ENCODE data around the gene KRTAP5-5. TPM values are rescaled to one million over a fixed set of nuclear protein-coding genes. Genes with fewer than 3 reads are reported as not detected.

The KRTAP5-5 gene
- total and polyA plus RNA-seq, 2 of the 8 experiments (the other 6 are each of a cell fraction or from before 2014, with no cell fraction given): 0.09 TPM; not detected in 1

DNA sequence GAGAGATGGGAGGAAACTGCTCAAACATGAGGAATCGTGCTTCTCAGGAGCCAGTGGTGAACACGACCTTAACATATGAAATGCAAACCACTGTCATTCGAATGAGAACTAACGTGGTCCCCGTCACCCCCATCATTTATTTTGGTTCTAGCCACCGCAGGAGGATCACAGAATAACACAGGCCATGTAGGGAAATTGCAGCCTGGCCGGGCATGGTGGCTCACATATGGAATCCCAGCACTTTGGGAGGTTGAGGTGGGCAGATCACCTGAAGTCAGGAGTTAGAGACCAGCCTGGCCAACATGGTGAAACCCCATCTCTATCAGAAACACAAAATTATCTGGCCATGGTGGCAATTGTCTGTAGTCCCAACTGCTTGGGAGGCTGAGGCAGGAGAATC is 27.1 kb downstream of the KRTAP5-5 start (continued):
- TF ChIP-seq SP1 (IDR thresholded peaks at IDR 0.05; ENCODE audit: low read depth, low read length) (no peak), HDAC6 (IDR thresholded peaks at IDR 0.05; ENCODE audit: low read depth, low read length) (no peak), EGR1 (IDR thresholded peaks at IDR 0.05; ENCODE audit: borderline replicate concordance, low read depth, low read length) (no peak), JUND (IDR thresholded peaks at IDR 0.05; ENCODE audit: low read length) (no peak), CBX5 (IDR thresholded peaks at IDR 0.05; ENCODE audit: low read depth, low read length) (no peak)
